ENCODE measurements around the gene SLC2A9.

GRCh38 chr4:9849538-9849920 is 171.8 kb downstream of the SLC2A9 start:
- TF ChIP-seq, protein P1, sequence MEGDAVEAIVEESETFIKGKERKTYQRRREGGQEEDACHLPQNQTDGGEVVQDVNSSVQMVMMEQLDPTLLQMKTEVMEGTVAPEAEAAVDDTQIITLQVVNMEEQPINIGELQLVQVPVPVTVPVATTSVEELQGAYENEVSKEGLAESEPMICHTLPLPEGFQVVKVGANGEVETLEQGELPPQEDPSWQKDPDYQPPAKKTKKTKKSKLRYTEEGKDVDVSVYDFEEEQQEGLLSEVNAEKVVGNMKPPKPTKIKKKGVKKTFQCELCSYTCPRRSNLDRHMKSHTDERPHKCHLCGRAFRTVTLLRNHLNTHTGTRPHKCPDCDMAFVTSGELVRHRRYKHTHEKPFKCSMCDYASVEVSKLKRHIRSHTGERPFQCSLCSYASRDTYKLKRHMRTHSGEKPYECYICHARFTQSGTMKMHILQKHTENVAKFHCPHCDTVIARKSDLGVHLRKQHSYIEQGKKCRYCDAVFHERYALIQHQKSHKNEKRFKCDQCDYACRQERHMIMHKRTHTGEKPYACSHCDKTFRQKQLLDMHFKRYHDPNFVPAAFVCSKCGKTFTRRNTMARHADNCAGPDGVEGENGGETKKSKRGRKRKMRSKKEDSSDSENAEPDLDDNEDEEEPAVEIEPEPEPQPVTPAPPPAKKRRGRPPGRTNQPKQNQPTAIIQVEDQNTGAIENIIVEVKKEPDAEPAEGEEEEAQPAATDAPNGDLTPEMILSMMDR (IDR thresholded peaks at IDR 0.05) = no peak
- TF ChIP-seq POLR2A (IDR thresholded peaks at IDR 0.05) = no peak
